Liver (tissue), 9 donors: Measurements from ENCODE around the gene DNAH17. TPM values are rescaled to one million over a fixed set of nuclear protein-coding genes. Genes with fewer than 3 reads are reported as not detected.

Experiments used
- DNase-seq: peaks from one replicate; pipeline ENCODE4 v3.0.0-alpha.2; 2017; ENCODE audit warnings: low spot score
- H3K27ac ChIP-seq, 2 donors: one replicate each; pipeline ENCODE4 v1.7.0; 2013; ENCODE audit warnings: inconsistent platforms in 2 of 2, low read length in 2 of 2, control low read depth in 1 of 2, low read depth in 1 of 2, mild to moderate bottlenecking in 1 of 2
- H3K27me3 ChIP-seq, 4 donors: one replicate each; pipeline versions ENCODE4 v1.6.1 to v1.7.0; 2013; ENCODE audit warnings: low read length in 3 of 4, inconsistent platforms in 1 of 4, mild to moderate bottlenecking in 1 of 4, moderate library complexity in 1 of 4; ENCODE audit not compliant: control insufficient read depth in 4 of 4, insufficient read depth in 4 of 4
- H3K36me3 ChIP-seq, 4 donors: one replicate each; pipeline versions ENCODE4 v1.6.1 to v1.7.0; 2013; ENCODE audit warnings: low read length in 3 of 4, mild to moderate bottlenecking in 3 of 4, low read depth in 1 of 4, moderate library complexity in 1 of 4; ENCODE audit not compliant: control insufficient read depth in 4 of 4, insufficient read depth in 3 of 4
- H3K4me1 ChIP-seq, 4 donors: one replicate each; pipeline versions ENCODE4 v1.6.1 to v1.7.0; 2013; ENCODE audit warnings: low read length in 3 of 4, mild to moderate bottlenecking in 3 of 4, moderate library complexity in 1 of 4; ENCODE audit not compliant: control insufficient read depth in 4 of 4, insufficient read depth in 4 of 4
- H3K4me3 ChIP-seq, 3 donors: one replicate each; pipeline versions ENCODE4 v1.6.1 to v1.7.0; 2013; ENCODE audit warnings: low read length in 3 of 3, control low read depth in 1 of 3, low read depth in 1 of 3, mild to moderate bottlenecking in 1 of 3
- H3K9ac ChIP-seq, 2 donors: one replicate each; pipeline ENCODE4 v1.7.0; 2013; ENCODE audit warnings: low read length in 2 of 2, mild to moderate bottlenecking in 2 of 2, moderate library complexity in 2 of 2, control low read depth in 1 of 2, low read depth in 1 of 2
- H3K9me3 ChIP-seq, 4 donors: one replicate each; pipeline versions ENCODE4 v1.6.1 to v1.7.0; 2013; ENCODE audit warnings: low read length in 3 of 4; ENCODE audit not compliant: control insufficient read depth in 4 of 4
- EGR1 ChIP-seq, 2 donors: IDR thresholded peaks; 2 replicates each; pipeline ENCODE4 v1.6.1; 2016 to 2018; ENCODE audit warnings: antibody characterized with exemption in 2 of 2, low read depth in 2 of 2
- FOXA1 ChIP-seq: IDR thresholded peaks from 2 replicates; pipeline ENCODE4 v1.6.1; 2016; ENCODE audit warnings: antibody characterized with exemption
- GABPA ChIP-seq, 2 donors: IDR thresholded peaks in 1 of 2; conservative IDR thresholded peaks in 1 of 2; 2 replicates each; pipeline ENCODE4 v1.6.1; 2016; ENCODE audit warnings: antibody characterized with exemption in 2 of 2, mild to moderate bottlenecking in 1 of 2, moderate library complexity in 1 of 2
- RAD21 ChIP-seq, 2 donors: IDR thresholded peaks; 2 replicates each; pipeline ENCODE4 v1.6.1; 2016; ENCODE audit warnings: antibody characterized with exemption in 2 of 2, mild to moderate bottlenecking in 2 of 2
- RXRA ChIP-seq, 2 donors: IDR thresholded peaks; 2 replicates each; pipeline ENCODE4 v1.6.1; 2017 to 2018; ENCODE audit warnings: antibody characterized with exemption in 2 of 2, mild to moderate bottlenecking in 1 of 2
- SP1 ChIP-seq: IDR thresholded peaks from 2 replicates; pipeline ENCODE4 v1.6.1; 2018; ENCODE audit warnings: antibody characterized with exemption, mild to moderate bottlenecking
- TAF1 ChIP-seq: conservative IDR thresholded peaks from 2 replicates; pipeline ENCODE4 v1.6.1; 2016; ENCODE audit warnings: antibody characterized with exemption, mild to moderate bottlenecking
- WGBS: extraction: QIAGEN DNeasy Blood & Tissue Kit; methylation state at CpG from one replicate; pipeline ENCODE4 v1.1.7; 2013; 5-methylcytosine and 5-hydroxymethylcytosine counted together
- polyA plus RNA-seq, 2 donors: library from polyadenylated mRNA; stranded (reverse) in 1 of 2; unstranded in 1 of 2; fragments of 200-250 nt in 1 of 2; fragments of >200 nt in 1 of 2; fragmentation: Nextera tagmentation in 1 of 2; extraction: Ambion mirVana in 1 of 2; gene quantifications; one replicate each; pipeline versions ENCODE4 v1.2.1 to v1.2.3, GENCODE V29; 2013 to 2015
- total RNA-seq, 2 donors: library from RNA; depleted of rRNA; stranded (reverse); fragments of >200 nt; gene quantifications; one replicate each; pipeline ENCODE4 v1.2.3, GENCODE V29; 2014
- TF ChIP-seq, protein P1 (sequence below): fragments of 150-350 bp; IDR thresholded peaks from 2 replicates; pipeline ENCODE4 v1.5.1; 2017; ENCODE audit warnings: improper control_type of control experiment, low read depth, low read length; ENCODE audit not compliant: missing input control
- TF ChIP-seq, protein P2 (sequence below): IDR thresholded peaks from 2 replicates; pipeline ENCODE4 v1.6.1; 2016; ENCODE audit warnings: antibody characterized with exemption, mild to moderate bottlenecking
- TF ChIP-seq, protein P3 (sequence below): IDR thresholded peaks from 2 replicates; pipeline ENCODE4 v1.6.1; 2016; ENCODE audit warnings: antibody characterized with exemption
- TF ChIP-seq, protein P4 (sequence below): IDR thresholded peaks from 2 replicates; pipeline ENCODE4 v1.6.1; 2016; ENCODE audit warnings: antibody characterized with exemption
- TF ChIP-seq, protein P5 (sequence below): IDR thresholded peaks from 2 replicates; pipeline ENCODE4 v1.6.1; 2016; ENCODE audit warnings: antibody characterized with exemption
- donor health status: healthy.
- donor health status: healthy.
- donor health status: healthy.
- donor health status: healthy.
- donor health status: healthy.

Gene DNAH17
- total and polyA plus RNA-seq, 4 donors, result 0.09 to 0.79 TPM; not detected in 2

DNA sequence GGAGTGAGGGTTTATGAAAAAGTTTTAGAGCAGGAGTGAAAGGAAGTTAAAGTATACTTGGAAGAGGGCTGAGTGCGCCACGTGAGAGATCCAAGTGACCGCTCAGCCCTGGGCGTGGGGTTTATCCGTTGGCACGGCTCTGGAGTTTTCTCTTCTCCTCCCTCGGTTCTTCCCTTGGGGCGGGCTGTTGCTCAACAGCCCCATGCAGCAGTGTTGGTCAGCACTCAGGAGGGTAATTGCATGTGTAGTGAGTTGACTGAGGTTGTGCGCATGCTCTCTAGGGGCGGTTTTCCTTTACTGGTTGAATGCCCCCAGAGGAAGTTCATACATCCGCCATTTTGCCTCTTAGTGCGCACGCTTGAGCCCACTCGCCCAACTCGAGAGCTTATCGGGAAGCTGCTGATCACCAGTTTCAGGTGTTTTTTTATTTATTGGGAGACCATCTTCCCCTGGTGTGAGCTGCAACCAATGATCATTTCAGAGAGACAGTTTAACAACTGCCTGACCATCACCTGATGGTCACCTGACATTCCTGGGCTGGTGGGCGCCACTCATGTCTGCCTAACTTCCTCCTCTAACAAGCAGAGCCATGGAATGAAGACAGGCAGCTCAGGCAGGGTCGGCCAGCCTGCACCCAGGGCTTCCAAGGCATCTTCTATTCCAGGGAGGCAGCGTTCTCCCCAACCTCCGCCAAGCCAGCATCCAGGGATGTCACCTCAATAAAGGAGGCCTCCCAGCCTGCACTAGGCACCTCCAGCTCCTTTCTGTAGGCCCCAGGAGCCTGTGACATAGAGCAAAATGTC is 41.3 kb upstream of the DNAH17 start (continued):
- TF ChIP-seq, protein P1, sequence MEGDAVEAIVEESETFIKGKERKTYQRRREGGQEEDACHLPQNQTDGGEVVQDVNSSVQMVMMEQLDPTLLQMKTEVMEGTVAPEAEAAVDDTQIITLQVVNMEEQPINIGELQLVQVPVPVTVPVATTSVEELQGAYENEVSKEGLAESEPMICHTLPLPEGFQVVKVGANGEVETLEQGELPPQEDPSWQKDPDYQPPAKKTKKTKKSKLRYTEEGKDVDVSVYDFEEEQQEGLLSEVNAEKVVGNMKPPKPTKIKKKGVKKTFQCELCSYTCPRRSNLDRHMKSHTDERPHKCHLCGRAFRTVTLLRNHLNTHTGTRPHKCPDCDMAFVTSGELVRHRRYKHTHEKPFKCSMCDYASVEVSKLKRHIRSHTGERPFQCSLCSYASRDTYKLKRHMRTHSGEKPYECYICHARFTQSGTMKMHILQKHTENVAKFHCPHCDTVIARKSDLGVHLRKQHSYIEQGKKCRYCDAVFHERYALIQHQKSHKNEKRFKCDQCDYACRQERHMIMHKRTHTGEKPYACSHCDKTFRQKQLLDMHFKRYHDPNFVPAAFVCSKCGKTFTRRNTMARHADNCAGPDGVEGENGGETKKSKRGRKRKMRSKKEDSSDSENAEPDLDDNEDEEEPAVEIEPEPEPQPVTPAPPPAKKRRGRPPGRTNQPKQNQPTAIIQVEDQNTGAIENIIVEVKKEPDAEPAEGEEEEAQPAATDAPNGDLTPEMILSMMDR, result no peak

DNA sequence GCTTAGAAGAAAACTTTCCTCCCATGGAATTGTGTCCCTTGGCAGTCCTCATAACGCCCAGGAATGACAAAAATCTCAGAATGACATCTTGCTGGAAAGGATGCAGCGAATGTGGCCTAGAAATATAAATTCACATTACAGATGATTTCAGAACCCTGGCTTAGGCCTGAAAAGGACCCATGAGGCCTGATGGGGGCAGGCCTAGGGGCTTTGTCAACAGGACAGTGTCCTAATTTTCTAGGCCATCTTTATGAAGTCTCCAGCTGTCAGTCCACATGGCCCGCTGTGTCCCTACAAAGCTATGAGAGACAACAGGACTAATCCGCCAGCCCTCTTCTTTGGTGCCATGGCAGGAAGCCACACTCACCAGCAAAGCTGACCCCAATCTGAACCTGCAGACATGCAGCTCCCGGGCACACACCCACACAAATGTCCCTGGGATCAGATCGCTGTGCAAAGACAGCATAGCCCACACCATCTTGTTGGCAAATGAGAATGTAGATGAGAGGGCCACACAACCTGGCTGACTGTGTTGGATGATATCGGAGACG is 40.4 kb upstream of the DNAH17 start:
- Histone ChIP-seq H3K36me3 (no peaks in the 10 kb centered on the region), H3K27ac (no peak overlapping the region), H3K4me3 (no peak overlapping the region), H3K9ac (no peak overlapping the region), H3K9me3 (no peaks in the 10 kb centered on the region), H3K4me1 (no peaks in the 10 kb centered on the region), H3K27me3 (no peaks in the 10 kb centered on the region)
- DNase-seq, result no peak
- TF ChIP-seq FOXA1, result no peak
- TF ChIP-seq GABPA (IDR thresholded peaks at IDR 0.05 in 1 of 2, conservative IDR thresholded peaks at IDR 0.05 in 1 of 2), result no peak
- TF ChIP-seq, protein P2, sequence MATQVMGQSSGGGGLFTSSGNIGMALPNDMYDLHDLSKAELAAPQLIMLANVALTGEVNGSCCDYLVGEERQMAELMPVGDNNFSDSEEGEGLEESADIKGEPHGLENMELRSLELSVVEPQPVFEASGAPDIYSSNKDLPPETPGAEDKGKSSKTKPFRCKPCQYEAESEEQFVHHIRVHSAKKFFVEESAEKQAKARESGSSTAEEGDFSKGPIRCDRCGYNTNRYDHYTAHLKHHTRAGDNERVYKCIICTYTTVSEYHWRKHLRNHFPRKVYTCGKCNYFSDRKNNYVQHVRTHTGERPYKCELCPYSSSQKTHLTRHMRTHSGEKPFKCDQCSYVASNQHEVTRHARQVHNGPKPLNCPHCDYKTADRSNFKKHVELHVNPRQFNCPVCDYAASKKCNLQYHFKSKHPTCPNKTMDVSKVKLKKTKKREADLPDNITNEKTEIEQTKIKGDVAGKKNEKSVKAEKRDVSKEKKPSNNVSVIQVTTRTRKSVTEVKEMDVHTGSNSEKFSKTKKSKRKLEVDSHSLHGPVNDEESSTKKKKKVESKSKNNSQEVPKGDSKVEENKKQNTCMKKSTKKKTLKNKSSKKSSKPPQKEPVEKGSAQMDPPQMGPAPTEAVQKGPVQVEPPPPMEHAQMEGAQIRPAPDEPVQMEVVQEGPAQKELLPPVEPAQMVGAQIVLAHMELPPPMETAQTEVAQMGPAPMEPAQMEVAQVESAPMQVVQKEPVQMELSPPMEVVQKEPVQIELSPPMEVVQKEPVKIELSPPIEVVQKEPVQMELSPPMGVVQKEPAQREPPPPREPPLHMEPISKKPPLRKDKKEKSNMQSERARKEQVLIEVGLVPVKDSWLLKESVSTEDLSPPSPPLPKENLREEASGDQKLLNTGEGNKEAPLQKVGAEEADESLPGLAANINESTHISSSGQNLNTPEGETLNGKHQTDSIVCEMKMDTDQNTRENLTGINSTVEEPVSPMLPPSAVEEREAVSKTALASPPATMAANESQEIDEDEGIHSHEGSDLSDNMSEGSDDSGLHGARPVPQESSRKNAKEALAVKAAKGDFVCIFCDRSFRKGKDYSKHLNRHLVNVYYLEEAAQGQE, result peak; percentile 20
- peak in 1 of 2 donors; percentile 16 for TF ChIP-seq RXRA (IDR thresholded peaks at IDR 0.05)
- whole genome bisulfite sequencing, result 77% methylated on average over 8 of the region's 8 CpGs

DNA sequence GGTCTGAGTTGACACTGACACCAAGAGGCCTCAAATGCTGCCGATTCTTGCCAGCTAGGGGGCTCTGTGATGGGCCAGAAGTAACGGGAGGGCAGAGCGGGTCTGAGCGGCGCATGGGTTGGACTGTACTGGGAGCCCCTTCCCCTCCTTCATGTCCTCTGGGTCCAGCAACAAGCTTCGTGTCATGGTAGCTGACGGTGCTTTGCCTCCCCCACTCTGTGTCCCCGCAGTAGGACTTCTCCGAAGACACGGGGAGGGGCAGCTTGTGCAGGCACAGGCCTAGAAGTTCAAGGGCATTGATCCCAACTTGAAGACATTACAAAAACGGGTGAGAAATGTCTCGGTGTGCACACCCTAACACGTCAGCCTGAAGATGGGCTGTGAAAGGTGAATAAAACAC is 39.8 kb upstream of the DNAH17 start:
- WGBS, result 84% methylated on average over 13 of the region's 13 CpGs
- Histone ChIP-seq H3K27me3 (no peaks in the 10 kb centered on the region), H3K9me3 (no peaks in the 10 kb centered on the region), H3K4me1 (no peaks in the 10 kb centered on the region), H3K27ac (no peak overlapping the region), H3K36me3 (no peaks in the 10 kb centered on the region), H3K4me3 (no peak overlapping the region), H3K9ac (no peak overlapping the region)
- TF ChIP-seq TAF1, result no peak
- TF ChIP-seq FOXA1, result no peak
- TF ChIP-seq, protein P1, result no peak
- TF ChIP-seq, protein P2, result no peak
- TF ChIP-seq, protein P3, sequence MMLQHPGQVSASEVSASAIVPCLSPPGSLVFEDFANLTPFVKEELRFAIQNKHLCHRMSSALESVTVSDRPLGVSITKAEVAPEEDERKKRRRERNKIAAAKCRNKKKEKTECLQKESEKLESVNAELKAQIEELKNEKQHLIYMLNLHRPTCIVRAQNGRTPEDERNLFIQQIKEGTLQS, result no peak
- TF ChIP-seq, protein P4, sequence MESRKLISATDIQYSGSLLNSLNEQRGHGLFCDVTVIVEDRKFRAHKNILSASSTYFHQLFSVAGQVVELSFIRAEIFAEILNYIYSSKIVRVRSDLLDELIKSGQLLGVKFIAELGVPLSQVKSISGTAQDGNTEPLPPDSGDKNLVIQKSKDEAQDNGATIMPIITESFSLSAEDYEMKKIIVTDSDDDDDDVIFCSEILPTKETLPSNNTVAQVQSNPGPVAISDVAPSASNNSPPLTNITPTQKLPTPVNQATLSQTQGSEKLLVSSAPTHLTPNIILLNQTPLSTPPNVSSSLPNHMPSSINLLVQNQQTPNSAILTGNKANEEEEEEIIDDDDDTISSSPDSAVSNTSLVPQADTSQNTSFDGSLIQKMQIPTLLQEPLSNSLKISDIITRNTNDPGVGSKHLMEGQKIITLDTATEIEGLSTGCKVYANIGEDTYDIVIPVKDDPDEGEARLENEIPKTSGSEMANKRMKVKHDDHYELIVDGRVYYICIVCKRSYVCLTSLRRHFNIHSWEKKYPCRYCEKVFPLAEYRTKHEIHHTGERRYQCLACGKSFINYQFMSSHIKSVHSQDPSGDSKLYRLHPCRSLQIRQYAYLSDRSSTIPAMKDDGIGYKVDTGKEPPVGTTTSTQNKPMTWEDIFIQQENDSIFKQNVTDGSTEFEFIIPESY, result no peak
- no peak for TF ChIP-seq GABPA (IDR thresholded peaks at IDR 0.05 in 1 of 2, conservative IDR thresholded peaks at IDR 0.05 in 1 of 2)
- TF ChIP-seq RAD21 (IDR thresholded peaks at IDR 0.05), result no peak
- no peak for TF ChIP-seq EGR1 (IDR thresholded peaks at IDR 0.05; ENCODE audit: low read depth in 2 of 2)
- TF ChIP-seq SP1, result no peak
- TF ChIP-seq, protein P5, sequence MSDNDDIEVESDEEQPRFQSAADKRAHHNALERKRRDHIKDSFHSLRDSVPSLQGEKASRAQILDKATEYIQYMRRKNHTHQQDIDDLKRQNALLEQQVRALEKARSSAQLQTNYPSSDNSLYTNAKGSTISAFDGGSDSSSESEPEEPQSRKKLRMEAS, result no peak
- no peak for DNase-seq
